Measurements from ENCODE around the gene MSI2. TPM values are rescaled to one million over a fixed set of nuclear protein-coding genes. Genes with fewer than 3 reads are reported as not detected.
A peak's percentile ranks its signal among the peaks of the same experiment; 100 is the strongest.

Gene MSI2
- total RNA-seq, 1 donor from 2014 or later = 96.8 TPM

DNA sequence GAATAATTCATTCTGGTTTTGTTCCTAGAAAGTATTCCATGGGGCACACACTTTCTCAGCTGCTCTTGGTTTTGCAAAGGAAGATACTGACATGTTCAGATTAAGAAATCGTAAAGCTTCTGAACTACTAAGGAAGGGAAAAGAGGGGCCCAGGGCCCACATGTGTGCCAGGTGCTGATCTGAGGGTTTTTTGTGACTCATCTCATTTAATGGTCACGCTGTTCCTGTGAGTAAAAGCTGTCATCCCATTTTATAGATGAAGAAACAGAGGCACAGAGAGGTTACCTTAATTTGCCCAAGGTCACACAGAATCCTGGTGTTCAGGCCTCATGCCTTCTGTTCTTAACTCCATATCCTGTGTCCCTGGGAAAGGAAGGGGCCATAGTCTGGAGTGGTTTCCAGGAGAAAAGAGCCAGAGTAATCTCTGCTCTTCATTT, 113.2 kb downstream of the MSI2 start:
- intact Hi-C loops (cut with DNase I) = loop anchor here (5.0 kb wide), 2 partner anchors 33 to 112 kb away; partner anchors contain the start of gene MSI2
- ATAC-seq (no peak), DNase-seq (ENCODE audit: missing footprints) (no peak)

DNA sequence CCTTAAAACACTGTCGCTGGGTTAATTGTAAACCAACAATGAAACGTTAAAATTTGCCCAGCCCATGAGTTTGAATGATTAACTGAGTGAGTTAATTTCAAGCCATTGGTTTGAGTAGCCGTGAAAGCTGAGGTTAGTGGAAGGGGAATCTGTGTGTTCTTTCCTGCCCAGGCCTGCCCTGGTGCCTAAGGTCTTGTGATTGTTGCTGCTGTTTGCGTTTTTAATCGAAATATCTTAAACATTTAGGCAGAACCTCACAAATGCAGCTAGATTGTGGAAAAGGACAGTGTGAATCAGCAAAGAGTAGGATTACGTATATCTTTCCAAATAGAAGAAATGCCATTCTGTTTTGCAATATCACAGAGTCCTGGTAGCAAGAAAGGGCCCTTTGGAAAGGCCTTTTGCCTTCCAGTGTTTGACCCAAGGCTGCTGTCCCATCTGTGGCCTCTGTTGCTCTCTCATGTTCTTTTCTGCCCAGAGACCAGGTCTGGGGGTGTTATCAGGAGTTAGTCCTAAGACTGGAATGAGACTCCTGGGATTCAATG, 113.8 kb downstream of the MSI2 start:
- intact Hi-C loops (cut with DNase I) = no loop called here
- ATAC-seq (no peak), DNase-seq (ENCODE audit: missing footprints) (no peak)

DNA sequence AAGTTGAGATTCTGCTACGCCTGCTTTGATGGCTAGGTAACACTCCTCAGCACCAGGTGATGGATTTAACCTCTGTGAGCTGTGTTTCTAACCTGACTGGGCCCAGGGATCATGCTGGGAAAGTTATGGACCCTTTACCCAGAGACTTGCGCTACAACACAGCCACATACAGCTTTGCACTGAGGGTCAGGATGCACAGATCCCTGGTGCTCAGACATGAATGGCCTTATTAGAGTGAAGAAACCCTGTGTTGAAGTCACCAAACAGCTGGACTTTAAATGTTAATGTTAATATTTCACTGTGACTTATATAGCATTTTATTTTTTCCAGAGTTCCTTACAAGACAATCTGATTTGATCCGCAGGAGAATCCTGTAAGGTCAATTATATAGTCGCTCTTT, 114.3 kb downstream of the MSI2 start:
- ATAC-seq = no peak
- intact Hi-C loops (cut with DNase I) = no loop called here
- DNase-seq (ENCODE audit: missing footprints) = no peak

GRCh38 chr17:57372156-57372555, 115.8 kb downstream of the MSI2 start:
- intact Hi-C loops (cut with DNase I) = no loop called here
- no peak for DNase-seq (ENCODE audit: missing footprints)
- no peak for ATAC-seq

- intact Hi-C loops (cut with DNase I) = no loop called here
- ATAC-seq = no peak
- DNase-seq (ENCODE audit: missing footprints) = no peak
These were observed 116.7 kb downstream of the MSI2 start for GRCh38 chr17:57373048-57373447.

DNA sequence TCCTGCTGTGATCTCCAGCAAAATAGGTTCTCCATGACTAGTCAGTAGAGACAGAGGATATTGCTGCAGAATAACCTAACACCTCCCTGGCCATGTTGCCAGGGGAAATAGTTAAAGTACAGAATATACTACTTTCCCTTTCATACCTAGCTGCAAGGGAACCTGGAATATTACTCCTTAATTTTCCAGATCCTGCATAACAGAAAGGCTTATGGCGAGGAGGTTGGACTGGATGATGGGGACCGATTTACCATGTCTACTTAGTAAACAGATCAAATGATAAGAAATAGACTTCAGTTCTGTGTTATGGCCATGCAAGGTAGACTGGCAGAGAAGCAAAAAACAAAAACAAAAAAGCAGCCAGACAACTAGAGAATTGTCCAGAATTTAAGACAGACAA, 117.4 kb downstream of the MSI2 start:
- ATAC-seq = no peak
- intact Hi-C loops (cut with DNase I) = no loop called here
- no peak for DNase-seq (ENCODE audit: missing footprints)

GRCh38 chr17:57375040-57375769, 118.9 kb downstream of the MSI2 start:
- intact Hi-C loops (cut with DNase I) = no loop called here
- ATAC-seq (no peak), DNase-seq (ENCODE audit: missing footprints) (no peak)

DNA sequence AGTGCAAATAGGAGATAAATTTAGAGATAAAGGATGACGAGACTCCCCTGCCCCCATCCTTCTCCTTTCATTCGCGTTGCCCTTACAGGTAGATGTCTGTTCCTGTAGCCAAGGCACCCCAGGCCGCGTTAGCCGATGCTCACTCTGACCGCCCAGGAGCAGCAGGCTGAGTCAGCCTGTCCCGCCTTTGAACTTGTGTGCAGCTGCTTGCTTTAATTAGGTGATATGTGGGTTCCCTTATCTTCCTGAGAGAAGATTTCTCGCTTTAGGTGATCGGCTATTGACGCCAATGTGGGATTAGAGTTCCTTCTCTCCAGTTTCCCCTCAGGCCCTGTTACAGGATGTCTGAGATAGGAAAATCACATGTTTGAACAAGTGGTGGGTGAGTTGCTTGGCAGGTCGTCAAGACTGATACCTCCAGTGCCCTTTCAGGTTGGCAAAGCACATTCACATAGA, 119.5 kb downstream of the MSI2 start:
- no peak for ATAC-seq
- DNase-seq (ENCODE audit: missing footprints) = no peak
- intact Hi-C loops (cut with DNase I) = no loop called here

DNA sequence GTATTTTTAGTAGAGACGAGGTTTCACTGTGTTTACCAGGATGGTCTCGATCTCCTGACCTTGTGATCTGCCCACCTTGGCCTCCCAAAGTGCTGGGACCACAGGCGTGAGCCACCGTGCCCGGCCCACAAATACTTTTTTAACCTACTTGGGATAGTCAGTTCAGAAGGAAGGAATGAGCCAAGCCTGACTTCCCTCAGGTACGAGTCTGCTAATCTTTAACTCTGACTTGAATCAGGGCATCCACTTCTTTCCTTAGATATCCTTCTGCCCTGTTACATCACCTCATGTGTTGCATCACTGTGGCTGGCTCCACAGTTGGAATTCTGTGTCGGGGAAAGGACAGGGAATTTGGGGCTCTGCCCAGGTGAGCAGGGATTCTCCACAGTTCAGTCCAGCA, 120.8 kb downstream of the MSI2 start:
- ATAC-seq (no peak), DNase-seq (ENCODE audit: missing footprints) (no peak)
- intact Hi-C loops (cut with DNase I) = no loop called here

DNA sequence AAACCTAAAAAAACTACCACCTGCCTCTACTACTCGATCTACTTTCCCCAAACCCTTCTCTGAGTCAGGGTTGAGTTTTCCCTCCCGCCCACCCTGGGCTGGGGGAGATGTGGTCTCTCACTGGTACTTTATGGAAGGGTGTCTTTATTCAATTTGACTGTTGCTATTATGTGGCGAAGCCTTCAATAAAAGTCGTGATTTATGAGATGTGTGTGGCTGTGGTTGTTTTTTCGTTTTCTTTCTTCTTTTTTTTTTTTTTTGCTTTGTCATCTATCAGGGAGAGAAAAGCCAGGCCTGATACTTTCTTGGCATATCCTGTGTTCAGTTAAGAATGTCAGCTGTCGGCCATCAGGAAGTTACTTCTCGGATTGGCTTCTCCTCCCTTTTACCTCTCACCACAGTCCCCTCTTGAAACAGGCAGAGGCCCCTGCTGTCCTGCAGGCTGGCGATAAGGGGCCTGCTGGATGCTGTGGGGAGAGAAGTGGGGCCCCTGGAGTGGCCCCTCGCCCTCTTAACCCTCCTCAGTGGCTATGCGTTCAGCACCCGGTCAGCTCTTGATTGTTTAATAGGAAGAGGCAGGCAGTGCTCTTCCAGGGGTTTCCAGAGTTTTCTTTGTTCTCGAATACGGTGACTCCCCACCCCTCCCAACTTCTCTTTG, 123.0 kb downstream of the MSI2 start:
- ATAC-seq (peak; percentile 82), DNase-seq (ENCODE audit: missing footprints) (no peak)
- intact Hi-C loops (cut with DNase I) = no loop called here

GRCh38 chr17:57379895-57380434, 123.6 kb downstream of the MSI2 start:
- DNase-seq (ENCODE audit: missing footprints) (no peak), ATAC-seq (no peak)
- intact Hi-C loops (cut with DNase I) = no loop called here

GRCh38 chr17:57381498-57381897, 125.2 kb downstream of the MSI2 start:
- intact Hi-C loops (cut with DNase I) = no loop called here
- DNase-seq (ENCODE audit: missing footprints) (no peak), ATAC-seq (no peak)

DNA sequence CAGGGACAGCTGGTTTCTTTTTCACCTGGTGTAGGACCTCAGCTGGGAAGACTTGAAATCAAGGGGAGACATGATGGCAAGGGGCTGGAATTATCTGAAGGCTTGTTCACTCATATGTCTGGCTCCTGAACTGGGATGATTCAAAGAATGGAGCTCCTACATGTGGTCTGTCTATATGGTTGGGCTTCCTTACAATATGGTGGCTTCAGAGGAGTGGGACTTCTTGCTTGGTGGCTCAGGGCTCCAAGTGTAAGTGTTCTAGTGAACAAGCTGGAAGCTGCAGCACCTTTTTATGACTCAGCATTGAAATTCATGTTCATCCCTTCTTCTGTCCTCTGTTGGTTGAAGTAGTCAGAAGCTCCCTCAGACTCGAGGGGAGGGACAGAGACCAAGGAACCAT, 127.9 kb downstream of the MSI2 start:
- no peak for ATAC-seq
- DNase-seq (ENCODE audit: missing footprints) = no peak
- intact Hi-C loops (cut with DNase I) = no loop called here

DNA sequence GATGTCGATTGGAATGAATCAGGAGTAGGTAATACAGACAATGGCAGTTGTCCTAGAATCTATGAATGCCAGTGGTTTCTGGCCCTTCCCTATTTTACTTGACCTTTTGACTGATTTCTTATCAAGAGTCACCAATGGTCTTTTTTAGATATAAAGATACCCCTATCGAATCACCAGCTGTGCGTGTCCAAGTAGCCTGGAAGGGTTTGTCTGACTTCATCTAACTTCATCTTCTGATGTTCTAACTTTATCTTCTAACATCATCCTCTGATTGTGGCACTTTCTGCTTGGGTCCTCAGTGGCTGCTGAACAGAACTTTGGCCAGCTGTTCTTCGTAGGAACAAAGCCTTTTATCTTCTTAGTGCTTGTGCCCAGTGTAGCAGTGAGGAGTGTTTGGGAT, 129.7 kb downstream of the MSI2 start:
- no peak for DNase-seq (ENCODE audit: missing footprints)
- no peak for ATAC-seq
- intact Hi-C loops (cut with DNase I) = no loop called here

- DNase-seq (ENCODE audit: missing footprints) (no peak), ATAC-seq (no peak)
- intact Hi-C loops (cut with DNase I) = no loop called here
These were observed 131.3 kb downstream of the MSI2 start for GRCh38 chr17:57387575-57387974.

DNA sequence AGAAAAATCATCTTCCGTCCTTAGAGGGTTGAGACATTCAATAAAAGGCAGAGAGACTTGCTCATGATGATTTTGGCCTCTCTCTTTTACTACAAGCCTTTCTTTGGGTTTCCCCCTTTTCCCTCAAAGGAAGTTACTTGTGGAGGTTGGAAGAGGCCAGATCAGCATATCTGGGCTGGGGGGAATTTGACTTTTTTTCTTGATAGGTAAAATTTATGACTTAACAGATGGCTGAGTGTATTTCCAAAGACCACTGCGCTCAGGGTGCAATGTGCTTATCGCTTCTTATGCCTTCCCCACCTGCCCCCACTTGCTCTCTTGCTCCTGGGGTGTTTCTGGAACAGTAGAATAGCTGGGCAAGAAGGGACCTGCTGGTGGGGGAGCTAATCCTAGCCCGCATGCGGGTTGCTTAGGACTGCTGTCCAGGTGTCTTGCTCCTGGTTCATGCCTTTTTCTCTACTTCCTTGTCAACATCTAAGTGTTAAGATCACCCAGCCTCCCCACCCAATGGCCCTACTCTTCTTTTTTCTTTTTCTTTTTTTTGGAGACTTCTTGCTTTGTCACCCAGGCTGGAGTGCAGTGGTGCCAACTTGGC, 131.9 kb downstream of the MSI2 start:
- DNase-seq (ENCODE audit: missing footprints) (no peak), ATAC-seq (no peak)
- intact Hi-C loops (cut with DNase I) = no loop called here

DNA sequence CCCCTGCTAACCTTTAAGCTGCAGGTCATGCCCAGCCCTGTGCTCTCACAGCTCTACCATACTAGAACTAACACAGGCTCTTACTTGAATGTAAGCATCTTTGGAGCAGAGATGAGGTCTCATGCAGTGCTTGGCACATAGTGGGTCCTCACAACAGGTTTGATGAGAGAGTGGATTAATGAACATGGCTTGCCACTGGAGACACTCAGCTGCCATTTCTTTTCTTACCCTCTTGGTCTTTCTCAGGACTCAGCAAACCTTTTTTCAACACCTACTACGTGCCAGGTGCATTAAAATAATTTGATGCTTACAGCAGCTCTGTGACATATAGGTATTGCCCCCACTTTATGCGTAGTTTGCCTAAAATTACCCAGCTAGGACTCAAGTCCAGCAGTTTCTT, 133.2 kb downstream of the MSI2 start:
- intact Hi-C loops (cut with DNase I) = no loop called here
- no peak for ATAC-seq
- DNase-seq (ENCODE audit: missing footprints) = no peak

DNA sequence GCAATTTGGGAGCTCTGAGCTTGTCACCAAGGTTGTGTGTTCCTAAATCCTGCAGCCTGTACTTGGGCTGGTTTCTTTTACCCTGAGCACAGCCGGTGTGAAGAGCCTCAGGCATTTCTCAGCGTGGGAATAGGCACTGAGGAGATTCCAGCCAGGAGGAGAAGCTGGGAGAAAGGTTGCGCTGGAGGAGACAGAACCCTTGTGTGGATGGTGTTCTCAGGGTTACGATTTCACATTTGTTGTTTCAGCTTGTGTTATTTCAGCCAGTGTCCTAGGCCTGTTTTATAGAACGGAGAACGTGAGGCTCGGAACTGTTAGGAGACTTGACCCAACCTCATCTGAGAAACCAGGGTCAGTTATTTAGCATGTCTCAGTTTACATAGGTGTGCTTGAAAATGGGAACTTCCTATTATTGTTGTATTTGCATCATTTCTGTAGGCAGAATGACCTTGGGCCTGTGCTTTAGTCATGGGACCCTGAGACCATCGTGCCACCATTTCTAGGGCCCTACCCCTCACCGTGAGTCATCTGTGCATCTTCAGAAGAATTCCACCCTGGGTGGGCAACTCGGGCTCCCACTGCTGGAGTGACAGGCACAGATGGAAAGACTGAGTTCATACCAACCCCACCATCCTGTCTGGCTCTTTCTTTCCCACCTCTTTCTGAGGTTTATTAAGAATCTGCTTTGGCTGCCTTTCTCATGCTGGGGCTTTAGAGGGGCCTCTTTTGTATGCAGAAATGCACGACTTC, 134.9 kb downstream of the MSI2 start:
- DNase-seq (ENCODE audit: missing footprints) (no peak), ATAC-seq (no peak)
- intact Hi-C loops (cut with DNase I) = no loop called here

- intact Hi-C loops (cut with DNase I) = no loop called here
- ATAC-seq (no peak), DNase-seq (ENCODE audit: missing footprints) (no peak)
These were observed 135.6 kb downstream of the MSI2 start for GRCh38 chr17:57391857-57392471.

Data from Right ventricle myocardium inferior (tissue), 1 donor.